ENCODE results near the gene TEX14.

Gene TEX14

DNA sequence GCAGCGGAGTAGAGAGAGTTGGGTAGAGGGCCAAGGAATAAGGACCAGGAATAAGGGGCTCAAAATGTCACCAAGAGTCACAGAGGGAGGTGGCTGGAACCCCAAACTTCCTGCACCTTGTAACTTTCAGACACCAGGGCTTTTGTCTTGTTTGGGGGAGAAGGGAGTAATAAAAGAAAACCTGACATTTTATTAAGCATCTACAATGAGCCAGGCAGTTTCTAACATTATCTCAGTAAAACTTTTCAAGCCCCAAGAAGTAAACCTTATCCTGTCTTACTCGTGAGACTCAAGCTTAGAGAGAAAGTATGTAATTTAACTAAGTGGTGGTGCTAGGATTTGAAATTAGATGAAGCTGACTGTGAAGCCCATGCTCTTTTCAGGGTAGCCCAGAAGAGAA, 176.6 kb downstream of the TEX14 start:
- DNase-seq (ENCODE audit: low read depth): no peak
- TF ChIP-seq, protein P1, sequence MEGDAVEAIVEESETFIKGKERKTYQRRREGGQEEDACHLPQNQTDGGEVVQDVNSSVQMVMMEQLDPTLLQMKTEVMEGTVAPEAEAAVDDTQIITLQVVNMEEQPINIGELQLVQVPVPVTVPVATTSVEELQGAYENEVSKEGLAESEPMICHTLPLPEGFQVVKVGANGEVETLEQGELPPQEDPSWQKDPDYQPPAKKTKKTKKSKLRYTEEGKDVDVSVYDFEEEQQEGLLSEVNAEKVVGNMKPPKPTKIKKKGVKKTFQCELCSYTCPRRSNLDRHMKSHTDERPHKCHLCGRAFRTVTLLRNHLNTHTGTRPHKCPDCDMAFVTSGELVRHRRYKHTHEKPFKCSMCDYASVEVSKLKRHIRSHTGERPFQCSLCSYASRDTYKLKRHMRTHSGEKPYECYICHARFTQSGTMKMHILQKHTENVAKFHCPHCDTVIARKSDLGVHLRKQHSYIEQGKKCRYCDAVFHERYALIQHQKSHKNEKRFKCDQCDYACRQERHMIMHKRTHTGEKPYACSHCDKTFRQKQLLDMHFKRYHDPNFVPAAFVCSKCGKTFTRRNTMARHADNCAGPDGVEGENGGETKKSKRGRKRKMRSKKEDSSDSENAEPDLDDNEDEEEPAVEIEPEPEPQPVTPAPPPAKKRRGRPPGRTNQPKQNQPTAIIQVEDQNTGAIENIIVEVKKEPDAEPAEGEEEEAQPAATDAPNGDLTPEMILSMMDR (conservative IDR thresholded peaks at IDR 0.05; ENCODE audit: low read length): no peak
- H3K4me3 ChIP-seq (ENCODE audit: low read length): no peak overlapping the region

DNA sequence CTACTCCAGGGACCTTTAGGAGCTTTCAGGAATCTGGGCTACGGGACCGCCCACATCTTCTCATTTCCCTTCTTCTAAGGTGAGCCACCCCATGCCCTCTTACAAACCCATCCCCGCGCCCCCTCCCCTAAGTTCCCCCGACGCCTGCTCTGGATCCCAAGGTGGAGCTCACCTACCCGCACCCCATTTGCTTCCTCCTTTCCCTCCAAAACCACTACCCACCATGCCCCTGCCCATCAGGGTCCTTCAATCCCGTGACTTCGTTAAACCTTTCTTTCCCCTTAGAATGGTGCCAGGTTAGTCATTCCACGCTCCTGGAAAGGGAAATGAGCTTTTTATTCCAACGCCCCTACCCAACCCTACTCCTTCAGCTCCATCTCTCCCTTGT, 177.1 kb downstream of the TEX14 start:
- TF ChIP-seq, protein P1 (conservative IDR thresholded peaks at IDR 0.05; ENCODE audit: low read length): no peak
- no peak for DNase-seq (ENCODE audit: low read depth)
- peak overlapping the region; percentile 70 for H3K4me3 ChIP-seq (ENCODE audit: low read length)

DNA sequence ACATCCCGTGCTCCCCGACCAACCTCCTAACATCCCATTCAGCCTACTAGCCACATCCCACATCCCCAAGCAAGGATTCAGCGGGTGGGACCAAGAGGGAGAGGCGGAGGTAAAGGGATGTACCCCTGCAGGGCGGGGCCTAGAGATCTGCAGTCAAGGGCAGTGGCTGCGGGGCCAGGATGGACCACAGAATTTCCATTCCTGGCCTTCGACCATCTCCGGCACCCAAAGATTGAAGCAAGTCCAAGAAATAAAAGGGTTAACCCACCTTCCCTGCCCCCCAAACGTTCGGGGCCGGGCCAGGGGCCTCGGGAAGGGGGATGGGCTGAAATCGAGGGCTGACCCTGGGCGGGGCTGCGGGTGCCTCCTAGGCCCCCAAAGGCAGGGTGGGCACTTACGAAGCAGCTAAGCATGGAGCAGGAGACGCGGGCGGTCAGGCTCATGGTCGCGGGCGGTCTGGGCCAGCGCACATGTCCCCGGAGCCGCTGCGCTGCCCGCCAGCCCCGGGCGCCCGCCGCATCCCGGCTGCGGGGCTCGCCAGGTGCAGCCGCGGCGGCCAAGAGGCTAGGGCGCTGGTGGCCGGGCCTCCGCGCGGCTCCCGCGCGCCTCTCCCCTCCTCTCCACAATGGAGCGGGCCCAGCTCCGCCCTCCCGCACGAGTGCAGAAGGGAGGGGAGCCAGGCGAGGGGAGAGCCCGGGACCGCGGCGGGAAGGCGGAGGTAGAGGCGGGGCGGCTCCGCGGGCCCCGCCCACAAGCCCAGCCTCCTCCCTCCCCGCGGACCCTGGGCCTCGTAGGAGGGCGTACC, 177.7 kb downstream of the TEX14 start, which contains the start of gene MTMR4:
Gene MTMR4 (minus strand): TSS at position 674 of the 805 bp plus-strand sequence. CDS start 231 bp downstream, at position 443.
- TF ChIP-seq, protein P1 (conservative IDR thresholded peaks at IDR 0.05; ENCODE audit: low read length): no peak
- peak; percentile 61 for DNase-seq (ENCODE audit: low read depth)
- H3K4me3 ChIP-seq (ENCODE audit: low read length): peak within 1 kb of the TSS; percentile 70

DNA sequence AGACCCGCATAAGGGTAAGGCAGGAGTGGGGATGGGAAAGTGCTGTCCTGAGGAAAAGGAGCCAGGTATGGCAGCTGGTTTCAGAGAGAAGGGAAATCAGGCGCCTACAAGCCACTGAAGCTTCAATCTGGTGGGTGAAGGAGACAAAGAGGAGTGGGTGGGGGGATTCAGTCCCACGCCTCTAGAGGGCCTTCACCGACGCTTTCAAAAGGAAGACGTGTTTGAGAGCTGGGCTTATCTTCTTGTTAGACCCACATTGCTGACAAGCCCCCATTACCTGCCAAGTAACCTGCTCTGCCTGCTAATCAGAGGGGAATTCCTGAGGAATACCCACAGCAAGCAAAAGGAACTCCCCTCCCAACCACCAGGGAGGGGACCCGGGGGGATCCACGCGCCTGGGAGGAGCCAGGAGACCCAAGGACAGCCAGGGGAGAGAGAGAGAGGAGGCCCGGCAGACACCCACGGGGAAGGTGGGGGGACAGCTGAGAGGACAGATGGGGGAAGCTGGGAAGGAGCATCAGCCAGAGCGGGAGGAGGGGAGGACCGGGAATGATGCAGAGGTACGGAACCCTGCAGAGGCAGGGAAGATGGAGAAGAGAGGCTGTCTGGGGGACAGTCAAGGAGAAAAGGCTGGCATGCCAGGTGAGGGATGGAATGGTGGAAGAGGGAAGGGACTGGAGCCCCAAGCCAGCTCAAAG, 178.4 kb downstream of the TEX14 start:
- DNase-seq (ENCODE audit: low read depth): no peak
- TF ChIP-seq, protein P1 (conservative IDR thresholded peaks at IDR 0.05; ENCODE audit: low read length): no peak
- peak overlapping the region; percentile 70 for H3K4me3 ChIP-seq (ENCODE audit: low read length)

DNA sequence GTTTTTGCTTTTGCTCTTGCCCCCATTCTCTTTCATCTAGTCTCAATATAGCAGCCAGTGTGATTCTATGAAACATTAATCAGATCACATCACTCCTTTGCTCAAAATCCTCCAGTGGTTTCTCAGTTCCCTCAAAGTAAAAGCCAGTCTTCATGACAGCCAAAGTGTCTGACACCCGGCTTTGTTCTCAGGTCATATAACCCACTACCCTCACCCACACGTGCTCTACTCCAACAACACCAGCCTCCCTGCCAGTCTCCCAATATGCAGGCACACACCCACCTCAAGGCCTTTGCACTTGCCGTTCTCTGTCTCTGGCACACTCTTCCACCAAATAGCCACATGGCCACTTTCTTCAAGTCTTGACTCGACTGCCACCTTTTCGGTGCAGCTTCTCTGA, 181.8 kb downstream of the TEX14 start:
- TF ChIP-seq, protein P1 (conservative IDR thresholded peaks at IDR 0.05; ENCODE audit: low read length): no peak
- DNase-seq (ENCODE audit: low read depth): no peak

DNA sequence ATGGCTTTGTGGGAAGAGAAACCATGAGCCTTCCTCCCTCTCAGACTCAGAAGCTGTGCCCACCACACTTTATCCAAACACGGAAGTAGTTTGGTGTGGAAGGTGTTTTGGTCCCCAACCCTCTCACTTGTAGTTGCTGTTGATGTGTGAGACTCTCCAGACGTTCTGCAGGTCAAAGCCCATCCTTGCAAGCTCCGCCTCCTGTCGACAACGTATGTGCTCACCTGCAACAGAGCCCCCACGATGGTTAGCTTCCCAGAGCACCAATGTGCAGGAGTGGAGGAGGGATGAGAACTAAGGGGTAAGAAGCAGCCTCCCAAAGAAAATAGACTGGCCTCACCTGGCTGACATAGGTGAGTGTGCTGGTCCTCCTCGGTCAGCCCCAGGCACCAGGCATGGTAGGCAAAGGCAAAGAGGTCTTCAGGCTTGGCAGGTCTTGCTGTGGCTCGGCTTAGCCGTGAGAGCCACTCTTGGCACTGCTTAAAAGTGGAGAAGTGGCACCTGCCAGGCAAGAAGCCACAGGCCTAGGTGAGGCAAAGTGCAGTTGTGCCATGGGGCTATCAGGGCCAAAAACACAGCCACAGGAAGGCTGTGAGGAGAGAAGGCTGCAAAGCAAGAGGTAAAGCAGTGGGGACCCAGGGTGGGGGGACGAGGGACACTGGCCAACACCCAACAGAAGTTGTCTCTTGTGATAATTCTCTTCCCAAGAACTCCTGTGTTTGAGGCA, 183.3 kb downstream of the TEX14 start:
- no peak overlapping the region for H3K4me3 ChIP-seq (ENCODE audit: low read length)
- DNase-seq (ENCODE audit: low read depth): no peak
- TF ChIP-seq, protein P1 (conservative IDR thresholded peaks at IDR 0.05; ENCODE audit: low read length): no peak

More for the DNA sequence above, 181.8 kb downstream of the TEX14 start:
- no peak overlapping the region for H3K4me3 ChIP-seq (ENCODE audit: low read length)

Data from AG10803 (cell line).